ENCODE results near the gene TM2D1. TPM values are rescaled to one million over a fixed set of nuclear protein-coding genes. Genes with fewer than 3 reads are reported as not detected.

Gene TM2D1
- total RNA-seq, 3 donors from 2014 or later, result 40.4 to 45.5 (median 42.6) TPM

- no peak for DNase-seq
- no peak for TF ChIP-seq CTCF (IDR thresholded peaks at IDR 0.05)
- no peaks in the 10 kb centered on the region for H3K36me3 ChIP-seq (ENCODE audit: low read depth)
- intact Hi-C loops (cut with DNase I, micrococcal nuclease), result no loop called here
- no peaks in the 10 kb centered on the region for H3K9me3 ChIP-seq
- no peak overlapping the region for H3K4me3 ChIP-seq
- no peak for ATAC-seq
- H3K4me1 ChIP-seq (ENCODE audit: low read depth), result no peaks in the 10 kb centered on the region
Measured at GRCh38 chr1:61753998-61754508, 29.1 kb upstream of the TM2D1 start.

- Histone ChIP-seq H3K4me1 (ENCODE audit: low read depth) (no peaks in the 10 kb centered on the region), H3K36me3 (ENCODE audit: low read depth) (no peaks in the 10 kb centered on the region), H3K9me3 (no peaks in the 10 kb centered on the region), H3K4me3 (no peak overlapping the region)
- DNase-seq (no peak), ATAC-seq (no peak)
- intact Hi-C loops (cut with DNase I, micrococcal nuclease), result no loop called here
- no peak for TF ChIP-seq CTCF (IDR thresholded peaks at IDR 0.05)
Measured at GRCh38 chr1:61752921-61753389, 28.0 kb upstream of the TM2D1 start.

GRCh38 chr1:61749574-61749973, 24.6 kb upstream of the TM2D1 start:
- no peaks in the 10 kb centered on the region for H3K9me3 ChIP-seq
- no peak for TF ChIP-seq CTCF (IDR thresholded peaks at IDR 0.05)
- no peak for DNase-seq
- no peaks in the 10 kb centered on the region for H3K36me3 ChIP-seq (ENCODE audit: low read depth)
- intact Hi-C loops (cut with DNase I, micrococcal nuclease), result no loop called here
- peaks cover 1% of the 10 kb centered on the region for H3K4me1 ChIP-seq (ENCODE audit: low read depth)
- H3K4me3 ChIP-seq, result no peak overlapping the region
- ATAC-seq, result no peak

- Histone ChIP-seq H3K4me1 (ENCODE audit: low read depth) (peaks cover 6% of the 10 kb centered on the region), H3K9me3 (no peaks in the 10 kb centered on the region), H3K4me3 (no peak overlapping the region), H3K36me3 (ENCODE audit: low read depth) (no peaks in the 10 kb centered on the region)
- no peak for DNase-seq
- intact Hi-C loops (cut with DNase I, micrococcal nuclease), result no loop called here
- ATAC-seq, result no peak
- TF ChIP-seq CTCF (IDR thresholded peaks at IDR 0.05), result no peak
Measured at GRCh38 chr1:61748566-61748965, 23.6 kb upstream of the TM2D1 start.

- Histone ChIP-seq H3K9me3 (no peaks in the 10 kb centered on the region), H3K4me3 (no peak overlapping the region), H3K36me3 (ENCODE audit: low read depth) (no peaks in the 10 kb centered on the region), H3K4me1 (ENCODE audit: low read depth) (peaks cover 6% of the 10 kb centered on the region)
- intact Hi-C loops (cut with DNase I, micrococcal nuclease), result no loop called here
- ATAC-seq, result no peak
- DNase-seq, result no peak
- TF ChIP-seq CTCF (IDR thresholded peaks at IDR 0.05), result no peak
Measured at GRCh38 chr1:61746813-61747212, 21.9 kb upstream of the TM2D1 start.
